ENCODE results near the gene CEP192. TPM values are rescaled to one million over a fixed set of nuclear protein-coding genes. Genes with fewer than 3 reads are reported as not detected.
A peak's percentile ranks its signal among the peaks of the same experiment; 100 is the strongest.

Gene CEP192
- total and polyA plus RNA-seq, 3 donors from 2014 or later, result 34.1 to 77.3 (median 61.2) TPM

- no peaks in the 10 kb centered on the region for H3K4me1 ChIP-seq
- intact Hi-C loops (cut with DNase I; ENCODE audit: low total_unique reads), result no loop called here
- 93 to 94% methylated on average over 12 of the region's 12 CpGs for WGBS, 2 donors
- H3K27me3 ChIP-seq, result no peaks in the 10 kb centered on the region
- H3K27ac ChIP-seq, result no peak overlapping the region
- no peaks in the 10 kb centered on the region for H3K9me3 ChIP-seq
- no peak overlapping the region for H3K4me3 ChIP-seq
- no peak for TF ChIP-seq POLR2A (IDR thresholded peaks at IDR 0.05)
- TF ChIP-seq CTCF (IDR thresholded peaks at IDR 0.05), result no peak
- DNase-seq, result no peak
- H3K36me3 ChIP-seq (ENCODE audit: low read depth, missing control alignments), result no peaks in the 10 kb centered on the region
These were observed 172.2 kb downstream of the CEP192 start for GRCh38 chr18:13163167-13163927.

GRCh38 chr18:13164406-13164805 lies 173.2 kb downstream of the CEP192 start:
- H3K27me3 ChIP-seq, result no peaks in the 10 kb centered on the region
- H3K4me3 ChIP-seq, result no peak overlapping the region
- no peak overlapping the region for H3K27ac ChIP-seq
- intact Hi-C loops (cut with DNase I; ENCODE audit: low total_unique reads), result no loop called here
- WGBS, 2 donors, result 76 to 88% methylated on average over 9 to 13 of the region's 13 CpGs
- H3K36me3 ChIP-seq (ENCODE audit: low read depth, missing control alignments), result no peaks in the 10 kb centered on the region
- H3K4me1 ChIP-seq, result no peaks in the 10 kb centered on the region
- DNase-seq, result no peak
- TF ChIP-seq CTCF (IDR thresholded peaks at IDR 0.05) (no peak), POLR2A (IDR thresholded peaks at IDR 0.05) (no peak)
- H3K9me3 ChIP-seq, result no peaks in the 10 kb centered on the region

GRCh38 chr18:13165636-13166423 lies 174.7 kb downstream of the CEP192 start:
- Histone ChIP-seq H3K4me3 (peak overlapping the region in 1 of 2 donors; percentile 1), H3K27me3 (no peaks in the 10 kb centered on the region), H3K4me1 (no peaks in the 10 kb centered on the region), H3K36me3 (ENCODE audit: low read depth, missing control alignments) (no peaks in the 10 kb centered on the region), H3K27ac (no peak overlapping the region), H3K9me3 (no peaks in the 10 kb centered on the region)
- DNase-seq, result no peak
- 64 to 78% methylated on average over 15 to 16 of the region's 16 CpGs for WGBS, 2 donors
- TF ChIP-seq CTCF (IDR thresholded peaks at IDR 0.05), result no peak
- no peak for TF ChIP-seq POLR2A (IDR thresholded peaks at IDR 0.05)
- intact Hi-C loops (cut with DNase I; ENCODE audit: low total_unique reads), result no loop called here

GRCh38 chr18:13173578-13174145 lies 182.5 kb downstream of the CEP192 start:
- Histone ChIP-seq H3K27ac (no peak overlapping the region), H3K4me1 (no peaks in the 10 kb centered on the region), H3K36me3 (ENCODE audit: low read depth, missing control alignments) (no peaks in the 10 kb centered on the region), H3K4me3 (no peak overlapping the region), H3K27me3 (no peaks in the 10 kb centered on the region), H3K9me3 (no peaks in the 10 kb centered on the region)
- TF ChIP-seq POLR2A (IDR thresholded peaks at IDR 0.05) (no peak), CTCF (IDR thresholded peaks at IDR 0.05) (no peak)
- DNase-seq, result no peak
- 91 to 92% methylated on average over 14 of the region's 14 CpGs for WGBS, 2 donors
- intact Hi-C loops (cut with DNase I; ENCODE audit: low total_unique reads), result no loop called here

Other genes starting within 250 kb of the CEP192 start
- 10 to 100 TPM; 37.4 to 41.5 TPM for gene PTPN2, start 107.1 kb upstream of the CEP192 start, total RNA-seq
- 24.5 TPM for gene PTPN2, start 107.1 kb upstream of the CEP192 start, polyA plus RNA-seq (ENCODE audit: insufficient read depth, low read depth, low replicate concordance)
- gene SEH1L, start 43.4 kb upstream of the CEP192 start, total RNA-seq, result 10 to 100 TPM; 37.1 to 43.5 TPM
- 33.5 TPM for gene SEH1L, start 43.4 kb upstream of the CEP192 start, polyA plus RNA-seq (ENCODE audit: insufficient read depth, low read depth, low replicate concordance)
- 10 to 100 TPM; 25.9 to 42.2 TPM for gene LDLRAD4, start 227.4 kb downstream of the CEP192 start, total RNA-seq
- gene LDLRAD4, start 227.4 kb downstream of the CEP192 start, polyA plus RNA-seq (ENCODE audit: insufficient read depth, low read depth, low replicate concordance), result 22.0 TPM

Measured in testis (tissue), 3 donors.